GM23248 (cell line): ENCODE data around the gene R3HCC1L. TPM values are rescaled to one million over a fixed set of nuclear protein-coding genes. Genes with fewer than 3 reads are reported as not detected.
"Not testable (repeated sequence)": the region's sequence is repeated elsewhere in the genome, so short reads cannot be mapped to it uniquely, and the experiment has no call there.

ENCODE experiments used
- DNase-seq: peaks from one replicate; pipeline ENCODE4 v3.0.0-alpha.2; 2015
- H2AFZ ChIP-seq: fragments of 200-600 bp; sonication (generic); 2 replicates; pipeline ENCODE4 v1.6.1; 2016; ENCODE audit warnings: antibody characterized with exemption
- H3F3A ChIP-seq: fragments of 200-600 bp; sonication (generic); 2 replicates; pipeline ENCODE4 v1.6.1; 2016; ENCODE audit warnings: mild to moderate bottlenecking, antibody characterized with exemption, mixed run types; ENCODE audit not compliant: insufficient read depth
- H3K27ac ChIP-seq: fragments of 200-600 bp; sonication (generic); 2 replicates; pipeline ENCODE4 v1.5.1; 2016; ENCODE audit warnings: mild to moderate bottlenecking
- H3K27me3 ChIP-seq: fragments of 200-600 bp; sonication (generic); replicated peaks from 2 replicates; pipeline ENCODE4 v1.6.1; 2016; ENCODE audit warnings: mild to moderate bottlenecking; ENCODE audit not compliant: insufficient read depth
- H3K36me3 ChIP-seq: fragments of 200-600 bp; sonication (generic); 2 replicates; pipeline ENCODE4 v1.6.1; 2016; ENCODE audit warnings: low read depth, mild to moderate bottlenecking
- H3K4me1 ChIP-seq: fragments of 200-600 bp; sonication (generic); 2 replicates; pipeline ENCODE4 v1.6.1; 2016; ENCODE audit warnings: mild to moderate bottlenecking; ENCODE audit not compliant: insufficient read depth
- H3K4me2 ChIP-seq: fragments of 200-600 bp; sonication (generic); one replicate; pipeline ENCODE4 v1.6.1; 2016; ENCODE audit warnings: mild to moderate bottlenecking; ENCODE audit not compliant: unreplicated experiment
- H3K4me3 ChIP-seq: fragments of 200-600 bp; sonication (generic); 2 replicates; pipeline ENCODE4 v1.5.1; 2016; ENCODE audit warnings: mild to moderate bottlenecking
- H3K79me2 ChIP-seq: fragments of 200-600 bp; sonication (generic); 2 replicates; pipeline ENCODE4 v1.6.1; 2016; ENCODE audit warnings: mild to moderate bottlenecking; ENCODE audit not compliant: insufficient read depth
- H3K9ac ChIP-seq: fragments of 200-600 bp; sonication (generic); 2 replicates; pipeline ENCODE4 v1.6.1; 2016; ENCODE audit warnings: mild to moderate bottlenecking
- H3K9me2 ChIP-seq: fragments of 200-600 bp; sonication (generic); 2 replicates; pipeline ENCODE4 v1.6.1; 2016; ENCODE audit warnings: mixed run types, mild to moderate bottlenecking, moderate library complexity; ENCODE audit not compliant: insufficient read depth
- H3K9me3 ChIP-seq: fragments of 200-600 bp; sonication (generic); one replicate; pipeline ENCODE4 v1.6.1; 2017; ENCODE audit warnings: low read depth
- H4K20me1 ChIP-seq: fragments of 200-600 bp; sonication (generic); 2 replicates; pipeline ENCODE4 v1.6.0; 2016; ENCODE audit not compliant: insufficient read depth
- EZH2 ChIP-seq: fragments of 200-600 bp; sonication (generic); IDR thresholded peaks from 2 replicates; pipeline ENCODE4 v1.6.1; 2018; ENCODE audit warnings: antibody characterized with exemption, mild to moderate bottlenecking; ENCODE audit not compliant: insufficient read depth, poor library complexity, severe bottlenecking
- EZH2phosphoT487 ChIP-seq: fragments of 200-600 bp; sonication (generic); IDR thresholded peaks from 2 replicates; pipeline ENCODE4 v1.6.1; 2018; ENCODE audit warnings: antibody characterized with exemption, moderate library complexity, mild to moderate bottlenecking, low read depth; ENCODE audit not compliant: insufficient read depth
- WGBS, 2 experiments: methylation state at CpG; one replicate each; pipeline ENCODE4 v1.1.6; 2015 to 2017; ENCODE audit warnings: low lambda C conversion rate in 2 of 2, low coverage in 1 of 2; ENCODE audit errors: missing lambda C conversion rate in 2 of 2; 5-methylcytosine and 5-hydroxymethylcytosine counted together
- in situ Hi-C: fragments of 300-500 bp; cut with MboI; formaldehyde crosslinking; loops from 2 replicates; pipeline ENCODE4 v1.15.0; 2020
- polyA plus RNA-seq: library from polyadenylated mRNA; unstranded; fragments of >200 nt; fragmentation: Nextera tagmentation; extraction: Ambion mirVana; gene quantifications from 2 replicates; pipeline ENCODE4 v1.2.1, GENCODE V29; 2016
- total RNA-seq: library from RNA; depleted of rRNA; stranded (reverse); fragments of >200 nt; shearing (Covaris generic); gene quantifications from 2 replicates; pipeline ENCODE4 v1.2.3, GENCODE V29; 2014

Gene R3HCC1L
- total and polyA plus RNA-seq, 2 experiments from 2014 or later, result 8.2 to 10.2 TPM

GRCh38 chr10:98172495-98172894, 38.0 kb downstream of the R3HCC1L start:
- Histone ChIP-seq H4K20me1 (0 out of 2 replicates have a peak, but pooled peaks cover 4% of the 10 kb centered on the region), H3K27me3 (no peaks in the 10 kb centered on the region), H3K79me2 (peaks cover 74% of the 10 kb centered on the region), H3K4me1 (peaks cover 13% of the 10 kb centered on the region), H3K9me3 (no peaks in the 10 kb centered on the region), H3F3A (peaks cover 30% of the 10 kb centered on the region), H3K36me3 (peaks cover 3% of the 10 kb centered on the region; the same call in 1 of the 2 replicates), H3K27ac (peak overlapping the region; percentile 5; the same call in 1 of the 2 replicates), H2AFZ (no peak overlapping the region), H3K4me2 (peak overlapping the region; percentile 47), H3K9me2 (no peaks in the 10 kb centered on the region), H3K4me3 (peak overlapping the region; percentile 23; the same call in 1 of the 2 replicates), H3K9ac (no peak overlapping the region)
- TF ChIP-seq EZH2phosphoT487, result no peak
- no peak for TF ChIP-seq EZH2
- peak; percentile 19 for DNase-seq
- WGBS, 2 experiments, result 74 to 77% methylated on average over 5 of the region's 5 CpGs
- in situ Hi-C loops, result no loop called here

- in situ Hi-C loops, result no loop called here
- Histone ChIP-seq H3K9me3 (no peaks in the 10 kb centered on the region), H3K4me2 (no peak overlapping the region), H3K4me1 (peaks cover 13% of the 10 kb centered on the region), H3K27me3 (no peaks in the 10 kb centered on the region), H3K36me3 (no peaks in the 10 kb centered on the region), H4K20me1 (0 out of 2 replicates have a peak, but pooled peaks cover 8% of the 10 kb centered on the region), H3K4me3 (no peak overlapping the region), H3F3A (peaks cover 30% of the 10 kb centered on the region), H2AFZ (no peak overlapping the region), H3K79me2 (peaks cover 81% of the 10 kb centered on the region), H3K9ac (no peak overlapping the region), H3K9me2 (no peaks in the 10 kb centered on the region), H3K27ac (no peak overlapping the region)
- no peak for DNase-seq
- TF ChIP-seq EZH2 (no peak), EZH2phosphoT487 (no peak)
- WGBS, 2 experiments, result 92 to 97% methylated on average over 6 of the region's 6 CpGs
Measured at GRCh38 chr10:98173260-98173659, 38.8 kb downstream of the R3HCC1L start.

GRCh38 chr10:98182351-98182915, 48.0 kb downstream of the R3HCC1L start:
- H3K36me3 ChIP-seq, H3K4me2 ChIP-seq, H3K4me3 ChIP-seq, H3K27ac ChIP-seq, H3K27me3 ChIP-seq, H2AFZ ChIP-seq, H3K9me2 ChIP-seq, in situ Hi-C loops, DNase-seq, H3K9ac ChIP-seq, H3K9me3 ChIP-seq: not testable (repeated sequence)
- Histone ChIP-seq H4K20me1 (peaks cover 19% of the 10 kb centered on the region; the same call in 1 of the 2 replicates), H3F3A (peaks cover 12% of the 10 kb centered on the region; the same call in 1 of the 2 replicates), H3K79me2 (peaks cover 90% of the 10 kb centered on the region), H3K4me1 (peaks cover 13% of the 10 kb centered on the region)
- WGBS, 2 experiments, result 94 to 96% methylated on average over 14 of the region's 14 CpGs

- Histone ChIP-seq H3K9ac (no peak overlapping the region), H3K36me3 (peaks cover 2% of the 10 kb centered on the region; the same call in 1 of the 2 replicates), H4K20me1 (peaks cover 7% of the 10 kb centered on the region; the same call in 1 of the 2 replicates), H3K79me2 (peaks cover 82% of the 10 kb centered on the region), H3K9me3 (no peaks in the 10 kb centered on the region), H3F3A (peaks cover 12% of the 10 kb centered on the region; the same call in 1 of the 2 replicates), H3K27ac (peak overlapping the region; percentile 18), H3K9me2 (no peaks in the 10 kb centered on the region; the same call in 1 of the 2 replicates), H3K4me3 (no peak overlapping the region), H3K27me3 (no peaks in the 10 kb centered on the region), H3K4me1 (peaks cover 13% of the 10 kb centered on the region), H3K4me2 (peak overlapping the region; percentile 38), H2AFZ (no peak overlapping the region)
- in situ Hi-C loops, result no loop called here
- TF ChIP-seq EZH2, result no peak
- TF ChIP-seq EZH2phosphoT487, result no peak
- WGBS, 2 experiments, result 92 to 95% methylated on average over 1 of the region's 1 CpG
- DNase-seq, result peak; percentile 59
Measured at GRCh38 chr10:98186681-98187080, 52.2 kb downstream of the R3HCC1L start.

GRCh38 chr10:98190773-98191172, 56.3 kb downstream of the R3HCC1L start:
- H3K4me2 ChIP-seq, H3K36me3 ChIP-seq, in situ Hi-C loops, H3K9me3 ChIP-seq, H2AFZ ChIP-seq, H4K20me1 ChIP-seq, H3K4me3 ChIP-seq, DNase-seq, H3K27ac ChIP-seq, H3K9ac ChIP-seq, H3K9me2 ChIP-seq, H3K27me3 ChIP-seq: not testable (repeated sequence)
- peaks cover 73% of the 10 kb centered on the region for H3K79me2 ChIP-seq
- WGBS, 2 experiments, result 98 to 99% methylated on average over 4 of the region's 4 CpGs
- peaks cover 12% of the 10 kb centered on the region; the same call in 1 of the 2 replicates for H3F3A ChIP-seq
- peaks cover 13% of the 10 kb centered on the region for H3K4me1 ChIP-seq
